Activated CD4-positive, alpha-beta T cell treated with anti-CD3 and anti-CD28 coated beads, Interleukin-2, amount 10 ng/mL, durations not matched to agents 7 days and 5 days (primary cell): ENCODE measurements around the gene SLC48A1. TPM values are rescaled to one million over a fixed set of nuclear protein-coding genes. Genes with fewer than 3 reads are reported as not detected.

Experiments
- CTCF ChIA-PET: fragments of 350-600 bp; sonication (Branson Sonifier 250); formaldehyde crosslinking; loops from one replicate; lab custom pipeline; 2021; ENCODE audit warnings: antibody characterized with exemption; lab: Charles Lee
- POLR2A ChIA-PET: fragments of 350-600 bp; sonication (Branson Sonifier 250); formaldehyde crosslinking; loops from one replicate; lab custom pipeline; 2021; ENCODE audit warnings: antibody characterized with exemption; lab: Charles Lee
- DNase-seq: peaks from one replicate; pipeline ENCODE4 v3.0.0-alpha.2; 2020
- H3K27ac Mint-ChIP-seq: one replicate; pipeline ENCODE4 v1.8.0; 2021; ENCODE audit warnings: mild to moderate bottlenecking, moderate library complexity, mixed read lengths
- H3K27me3 Mint-ChIP-seq: one replicate; pipeline ENCODE4 v1.8.0; 2021; ENCODE audit warnings: mixed read lengths
- H3K36me3 Mint-ChIP-seq: one replicate; pipeline ENCODE4 v1.8.0; 2021; ENCODE audit warnings: low read depth, mixed read lengths
- H3K4me1 Mint-ChIP-seq: one replicate; pipeline ENCODE4 v1.8.0; 2021; ENCODE audit warnings: mixed read lengths
- H3K4me3 Mint-ChIP-seq: one replicate; pipeline ENCODE4 v1.8.0; 2021; ENCODE audit warnings: mild to moderate bottlenecking, moderate library complexity, mixed read lengths
- H3K9me3 Mint-ChIP-seq: one replicate; pipeline ENCODE4 v1.8.0; 2021; ENCODE audit warnings: mixed read lengths
- total RNA-seq, 2 experiments: library from RNA; stranded (reverse); gene quantifications; one replicate each; pipeline ENCODE4 v1.2.3, GENCODE V29; 2021

SLC48A1 gene
- total RNA-seq, 2 experiments from 2014 or later: 7.9 to 9.1 TPM

- no peak overlapping the region for H3K27ac Mint-ChIP-seq
- peaks cover 9% of the 10 kb centered on the region for H3K27me3 Mint-ChIP-seq
- DNase-seq: no peak
- H3K4me1 Mint-ChIP-seq: peaks cover 49% of the 10 kb centered on the region
- no peak overlapping the region for H3K4me3 Mint-ChIP-seq
- H3K9me3 Mint-ChIP-seq: no peaks in the 10 kb centered on the region
- ChIA-PET POLR2A (no interaction called here), CTCF (interaction anchor here (1.0 to 7.9 kb wide), 12 partner anchors 7 to 63 kb away, joined by 3 to 72 read pairs (median 6); partner anchors contain the start of gene RAPGEF3)
- no peaks in the 10 kb centered on the region for H3K36me3 Mint-ChIP-seq
Observed at GRCh38 chr12:47775100-47775911, 2.3 kb downstream of the SLC48A1 start.

GRCh38 chr12:47776471-47777143, 3.6 kb downstream of the SLC48A1 start:
- DNase-seq: no peak
- ChIA-PET CTCF (interaction anchor here (1.0 to 7.9 kb wide), 15 partner anchors 8 to 63 kb away, joined by 3 to 72 read pairs (median 6); no protein-coding TSS in a partner anchor), POLR2A (no interaction called here)
- peaks cover 49% of the 10 kb centered on the region for H3K4me1 Mint-ChIP-seq
- H3K9me3 Mint-ChIP-seq: no peaks in the 10 kb centered on the region
- no peak overlapping the region for H3K27ac Mint-ChIP-seq
- no peak overlapping the region for H3K4me3 Mint-ChIP-seq
- H3K36me3 Mint-ChIP-seq: no peaks in the 10 kb centered on the region
- H3K27me3 Mint-ChIP-seq: peaks cover 8% of the 10 kb centered on the region

GRCh38 chr12:47777151-47777550, 4.1 kb downstream of the SLC48A1 start:
- Mint-ChIP-seq H3K4me3 (no peak overlapping the region), H3K27ac (no peak overlapping the region), H3K27me3 (peaks cover 5% of the 10 kb centered on the region), H3K4me1 (peaks cover 49% of the 10 kb centered on the region), H3K9me3 (no peaks in the 10 kb centered on the region), H3K36me3 (no peaks in the 10 kb centered on the region)
- ChIA-PET CTCF (interaction anchor here (0.7 to 7.9 kb wide), 14 partner anchors 9 to 360 kb away, joined by 3 to 72 read pairs (median 5); no protein-coding TSS in a partner anchor), POLR2A (no interaction called here)
- DNase-seq: no peak

- Mint-ChIP-seq H3K4me1 (peaks cover 47% of the 10 kb centered on the region), H3K9me3 (no peaks in the 10 kb centered on the region), H3K4me3 (no peak overlapping the region), H3K36me3 (peaks cover 5% of the 10 kb centered on the region), H3K27ac (no peak overlapping the region), H3K27me3 (no peaks in the 10 kb centered on the region)
- POLR2A ChIA-PET: no interaction called here
- DNase-seq: no peak
- CTCF ChIA-PET: interaction anchor here (0.6 to 7.9 kb wide), 21 partner anchors 9 to 361 kb away, joined by 3 to 72 read pairs (median 4); no protein-coding TSS in a partner anchor
Observed at GRCh38 chr12:47777741-47778558, 4.9 kb downstream of the SLC48A1 start.

GRCh38 chr12:47778881-47779280, 5.8 kb downstream of the SLC48A1 start:
- H3K36me3 Mint-ChIP-seq: peaks cover 5% of the 10 kb centered on the region
- DNase-seq: no peak
- H3K4me1 Mint-ChIP-seq: peaks cover 44% of the 10 kb centered on the region
- no peak overlapping the region for H3K4me3 Mint-ChIP-seq
- no peak overlapping the region for H3K27ac Mint-ChIP-seq
- H3K9me3 Mint-ChIP-seq: no peaks in the 10 kb centered on the region
- H3K27me3 Mint-ChIP-seq: no peaks in the 10 kb centered on the region
- ChIA-PET POLR2A (no interaction called here), CTCF (interaction anchor here (1.0 to 7.9 kb wide), 20 partner anchors 10 to 127 kb away, joined by 3 to 72 read pairs (median 4); no protein-coding TSS in a partner anchor)

GRCh38 chr12:47779301-47779942, 6.4 kb downstream of the SLC48A1 start:
- Mint-ChIP-seq H3K4me1 (peaks cover 38% of the 10 kb centered on the region), H3K9me3 (no peaks in the 10 kb centered on the region), H3K27ac (peak overlapping the region; percentile 57), H3K27me3 (no peaks in the 10 kb centered on the region), H3K36me3 (peaks cover 6% of the 10 kb centered on the region), H3K4me3 (no peak overlapping the region)
- peak; percentile 94 for DNase-seq
- POLR2A ChIA-PET: no interaction called here
- CTCF ChIA-PET: interaction anchor here (0.8 to 7.9 kb wide), 26 partner anchors 9 to 128 kb away, joined by 3 to 72 read pairs (median 3); no protein-coding TSS in a partner anchor

GRCh38 chr12:47779943-47780504, 7.0 kb downstream of the SLC48A1 start:
- H3K27ac Mint-ChIP-seq: peak overlapping the region; percentile 57
- CTCF ChIA-PET: interaction anchor here (0.7 to 7.9 kb wide), 22 partner anchors 9 to 73 kb away, joined by 3 to 72 read pairs (median 4); no protein-coding TSS in a partner anchor
- H3K4me1 Mint-ChIP-seq: peaks cover 34% of the 10 kb centered on the region
- POLR2A ChIA-PET: no interaction called here
- DNase-seq: no peak
- no peaks in the 10 kb centered on the region for H3K9me3 Mint-ChIP-seq
- H3K27me3 Mint-ChIP-seq: no peaks in the 10 kb centered on the region
- no peak overlapping the region for H3K4me3 Mint-ChIP-seq
- peaks cover 12% of the 10 kb centered on the region for H3K36me3 Mint-ChIP-seq

GRCh38 chr12:47781479-47782371, 8.7 kb downstream of the SLC48A1 start:
- H3K27ac Mint-ChIP-seq: peak overlapping the region; percentile 51
- POLR2A ChIA-PET: interaction anchor here (0.9 kb wide), 1 partner anchor 16 kb away, joined by 4 read pairs; no protein-coding TSS in a partner anchor
- peaks cover 23% of the 10 kb centered on the region for H3K36me3 Mint-ChIP-seq

GRCh38 chr12:47782372-47782770, 9.3 kb downstream of the SLC48A1 start:
- H3K4me1 Mint-ChIP-seq: peaks cover 16% of the 10 kb centered on the region
- H3K36me3 Mint-ChIP-seq: peaks cover 29% of the 10 kb centered on the region
- ChIA-PET POLR2A (no interaction called here), CTCF (interaction anchor here (1.2 to 7.9 kb wide), 10 partner anchors 8 to 72 kb away, joined by 3 to 72 read pairs (median 5); partner anchors contain the start of gene SLC48A1)
- no peak overlapping the region for H3K27ac Mint-ChIP-seq
- no peaks in the 10 kb centered on the region for H3K27me3 Mint-ChIP-seq
- DNase-seq: no peak
- H3K9me3 Mint-ChIP-seq: no peaks in the 10 kb centered on the region
- no peak overlapping the region for H3K4me3 Mint-ChIP-seq

More at GRCh38 chr12:47781479-47782371, 8.7 kb downstream of the SLC48A1 start:
- CTCF ChIA-PET: interaction anchor here (0.6 to 7.9 kb wide), 12 partner anchors 8 to 71 kb away, joined by 3 to 72 read pairs (median 4); partner anchors contain the start of gene SLC48A1
- H3K9me3 Mint-ChIP-seq: no peaks in the 10 kb centered on the region
- no peak overlapping the region for H3K4me3 Mint-ChIP-seq
- H3K4me1 Mint-ChIP-seq: peaks cover 19% of the 10 kb centered on the region
- no peak for DNase-seq
- H3K27me3 Mint-ChIP-seq: no peaks in the 10 kb centered on the region

GRCh38 chr12:47783024-47783755, 10.2 kb downstream of the SLC48A1 start:
- peak overlapping the region; percentile 42 for H3K27ac Mint-ChIP-seq
- H3K4me1 Mint-ChIP-seq: peaks cover 9% of the 10 kb centered on the region
- ChIA-PET CTCF (interaction anchor here (1.7 to 7.9 kb wide), 3 partner anchors 15 to 49 kb away, joined by 5 to 72 read pairs (median 5); no protein-coding TSS in a partner anchor), POLR2A (no interaction called here)
- H3K36me3 Mint-ChIP-seq: peaks cover 35% of the 10 kb centered on the region
- no peak for DNase-seq
- H3K9me3 Mint-ChIP-seq: no peaks in the 10 kb centered on the region
- H3K27me3 Mint-ChIP-seq: no peaks in the 10 kb centered on the region
- H3K4me3 Mint-ChIP-seq: no peak overlapping the region
